Middle frontal gyrus (tissue), 1 donor: ENCODE results near the gene TRAPPC3L.
A peak's percentile ranks its signal among the peaks of the same experiment; 100 is the strongest.

Source experiments
- DNase-seq: peaks from one replicate; pipeline ENCODE4 v3.0.0-alpha.2; 2015; ENCODE audit warnings: low spot score; ENCODE audit errors: extremely low spot score

TRAPPC3L gene

GRCh38 chr6:116557893-116558292 lies 12.4 kb upstream of the TRAPPC3L start:
- DNase-seq = no peak

GRCh38 chr6:116556814-116557415 lies 11.4 kb upstream of the TRAPPC3L start:
- no peak for DNase-seq

GRCh38 chr6:116556065-116556464 lies 10.6 kb upstream of the TRAPPC3L start:
- no peak for DNase-seq

- no peak for DNase-seq
These were observed 8.0 kb upstream of the TRAPPC3L start, which contains the start of gene CALHM4 for GRCh38 chr6:116553451-116553850. TSS of gene CALHM4 (plus strand) at chr6:116553751. CDS start at chr6:116553794, 43 bp downstream.

GRCh38 chr6:116550796-116551195 lies 5.3 kb upstream of the TRAPPC3L start:
- no peak for DNase-seq

GRCh38 chr6:116547358-116547757 lies 1.9 kb upstream of the TRAPPC3L start:
- DNase-seq = no peak

- no peak for DNase-seq
These were observed 2.3 kb downstream of the TRAPPC3L start for GRCh38 chr6:116543149-116543548.

- DNase-seq = no peak
These were observed 3.1 kb downstream of the TRAPPC3L start for GRCh38 chr6:116542426-116542825.

- DNase-seq = no peak
These were observed 9.3 kb downstream of the TRAPPC3L start for GRCh38 chr6:116536216-116536621.

GRCh38 chr6:116535109-116535508 lies 10.4 kb downstream of the TRAPPC3L start:
- no peak for DNase-seq

GRCh38 chr6:116533233-116533957 lies 12.1 kb downstream of the TRAPPC3L start:
- no peak for DNase-seq

GRCh38 chr6:116531675-116532570 lies 13.6 kb downstream of the TRAPPC3L start:
- DNase-seq = peak; percentile 21

- DNase-seq = no peak
These were observed 15.0 kb downstream of the TRAPPC3L start for GRCh38 chr6:116530436-116530835.

- DNase-seq = no peak
These were observed 15.8 kb downstream of the TRAPPC3L start for GRCh38 chr6:116529466-116530290.

- no peak for DNase-seq
These were observed 16.7 kb downstream of the TRAPPC3L start for GRCh38 chr6:116528780-116529179.

GRCh38 chr6:116528133-116528532 lies 17.4 kb downstream of the TRAPPC3L start:
- DNase-seq = no peak

GRCh38 chr6:116524236-116524635 lies 21.2 kb downstream of the TRAPPC3L start:
- DNase-seq = no peak

- no peak for DNase-seq
These were observed 22.6 kb downstream of the TRAPPC3L start for GRCh38 chr6:116522896-116523295.

GRCh38 chr6:116518621-116519368 lies 26.7 kb downstream of the TRAPPC3L start:
- DNase-seq = no peak

- DNase-seq = no peak
These were observed 30.3 kb downstream of the TRAPPC3L start for GRCh38 chr6:116515141-116515540.
